GM18951 (cell line): ENCODE data around the gene SND1.

Source experiments
- POLR2A ChIP-seq: IDR thresholded peaks from 4 replicates; pipeline ENCODE4 v1.6.1; 2011; ENCODE audit warnings: mild to moderate bottlenecking; ENCODE audit not compliant: insufficient read length, insufficient read depth; ENCODE audit errors: extremely low read depth
- in situ Hi-C: fragments of 300-500 bp; cut with MboI; formaldehyde crosslinking; loops from one replicate; pipeline ENCODE4 v1.12.0; 2022; ENCODE audit warnings: low sequenced_read_pairs, mixed read lengths, inconsistent platforms; ENCODE audit not compliant: unreplicated experiment

SND1 gene

DNA sequence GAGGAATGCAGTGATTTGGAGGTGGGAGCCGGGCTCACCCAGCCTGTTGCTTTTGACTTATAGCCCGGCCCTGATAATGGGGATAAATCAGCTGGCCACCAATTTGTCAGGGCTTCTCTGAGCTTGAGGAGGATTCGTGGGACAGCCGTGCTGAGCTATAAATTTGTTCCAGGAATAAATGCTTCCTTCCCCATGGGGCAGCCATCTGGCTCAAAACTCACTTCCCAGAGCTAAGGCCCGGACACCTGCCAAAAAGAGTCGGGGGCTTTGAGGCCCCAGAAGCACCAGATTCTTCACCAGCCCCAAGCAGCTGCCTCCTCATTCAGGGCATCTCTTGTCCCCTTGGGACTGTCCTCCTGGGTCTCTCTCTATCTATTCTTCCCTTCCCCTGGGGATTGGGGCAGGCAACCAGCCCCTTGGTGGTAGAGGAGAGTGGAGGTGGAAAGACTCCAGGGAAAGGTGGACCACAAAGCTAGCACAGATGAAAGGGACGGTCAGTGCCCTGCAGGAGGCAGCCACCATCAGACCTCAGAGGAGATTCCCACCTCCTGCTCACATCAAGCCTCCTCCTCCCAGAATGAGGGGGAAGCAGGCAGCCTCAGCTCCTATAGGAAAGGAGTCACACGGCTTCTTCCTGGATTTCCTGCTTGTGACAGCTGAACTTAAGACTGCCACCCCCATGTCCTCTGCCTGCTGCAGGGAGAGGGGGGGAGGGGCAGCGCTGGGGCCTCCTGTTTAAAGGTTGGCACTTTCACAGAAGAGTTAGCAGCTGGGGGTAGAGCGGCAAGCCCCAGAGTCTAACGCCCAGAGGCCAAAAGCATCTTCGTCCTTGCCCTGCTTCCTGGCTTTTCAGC, 423.5 kb downstream of the SND1 start:
- TF ChIP-seq POLR2A = no peak
- in situ Hi-C loops = no loop called here

DNA sequence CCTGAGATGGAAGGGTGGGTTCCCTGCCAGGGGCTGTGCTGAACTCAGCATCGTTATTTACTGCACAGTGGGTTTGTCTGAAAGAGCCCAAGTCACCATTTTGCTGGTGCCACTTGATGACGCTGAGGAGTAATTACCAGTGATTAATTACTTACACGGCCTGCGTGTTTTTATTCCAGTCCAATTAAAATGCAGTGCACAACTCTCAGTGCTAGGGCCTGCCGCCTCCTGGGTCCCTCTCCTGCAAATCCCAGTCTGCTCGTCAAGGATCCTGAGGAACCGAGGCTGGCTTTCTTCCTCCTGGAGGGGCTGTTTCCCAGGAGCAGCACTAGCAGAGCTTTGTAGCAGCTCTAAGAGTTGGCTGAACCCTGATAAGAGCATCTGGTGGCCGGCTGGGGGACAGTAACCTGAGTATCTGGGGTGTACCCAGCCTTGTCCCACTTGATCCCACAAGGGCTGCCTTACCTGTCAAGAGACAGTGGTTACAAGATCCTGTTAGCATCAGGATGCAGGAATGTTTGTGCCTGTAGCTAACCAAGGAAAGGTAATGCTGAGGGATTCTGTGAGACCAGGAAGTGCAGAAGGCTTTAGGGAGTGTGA, 424.3 kb downstream of the SND1 start:
- in situ Hi-C loops = no loop called here

DNA sequence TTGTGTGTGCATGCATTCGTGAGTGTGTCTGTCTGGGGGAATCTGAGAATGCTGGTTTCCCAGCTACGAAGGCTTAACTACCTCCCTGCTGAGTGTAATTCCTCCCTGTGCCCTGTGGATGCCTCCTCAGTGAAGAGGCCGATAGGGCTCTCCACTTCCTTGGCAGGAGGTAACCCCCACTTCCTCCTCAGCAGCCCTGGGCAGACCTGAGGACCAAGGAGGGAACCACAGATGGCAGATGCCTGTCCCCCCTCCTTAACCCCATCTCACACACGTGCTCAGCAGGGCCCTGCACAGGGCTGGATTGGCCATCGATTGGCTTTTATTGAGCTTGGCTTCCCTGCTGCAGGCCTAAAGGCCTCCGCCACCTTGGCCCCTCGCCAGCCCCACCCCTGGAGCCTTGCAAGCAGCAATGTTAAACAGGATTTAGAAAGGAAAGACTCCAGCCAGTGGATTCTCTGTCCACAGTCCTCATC, 424.8 kb downstream of the SND1 start:
- in situ Hi-C loops = no loop called here
- TF ChIP-seq POLR2A = no peak

More for the DNA sequence above, 424.3 kb downstream of the SND1 start:
- TF ChIP-seq POLR2A = no peak

DNA sequence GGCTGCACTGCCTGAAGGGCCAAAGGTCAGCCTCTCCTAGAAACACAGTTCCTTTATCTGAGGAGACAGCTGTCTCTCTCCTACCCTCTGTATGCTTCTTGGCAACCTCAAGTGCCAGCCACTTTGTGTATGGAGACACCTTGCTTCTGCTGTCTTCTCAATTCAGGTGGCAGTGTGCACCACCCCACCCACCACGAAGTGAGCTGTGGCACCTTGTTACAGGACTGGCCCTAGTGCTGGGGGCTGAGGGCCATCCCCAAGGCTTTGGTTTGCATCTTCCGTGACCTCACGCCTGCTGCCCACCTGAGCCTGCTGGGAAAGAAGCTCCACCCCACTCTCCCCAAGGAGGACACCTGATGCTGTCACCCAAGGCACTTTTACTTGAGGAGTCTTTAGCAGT, 426.3 kb downstream of the SND1 start:
- TF ChIP-seq POLR2A = no peak
- in situ Hi-C loops = no loop called here

DNA sequence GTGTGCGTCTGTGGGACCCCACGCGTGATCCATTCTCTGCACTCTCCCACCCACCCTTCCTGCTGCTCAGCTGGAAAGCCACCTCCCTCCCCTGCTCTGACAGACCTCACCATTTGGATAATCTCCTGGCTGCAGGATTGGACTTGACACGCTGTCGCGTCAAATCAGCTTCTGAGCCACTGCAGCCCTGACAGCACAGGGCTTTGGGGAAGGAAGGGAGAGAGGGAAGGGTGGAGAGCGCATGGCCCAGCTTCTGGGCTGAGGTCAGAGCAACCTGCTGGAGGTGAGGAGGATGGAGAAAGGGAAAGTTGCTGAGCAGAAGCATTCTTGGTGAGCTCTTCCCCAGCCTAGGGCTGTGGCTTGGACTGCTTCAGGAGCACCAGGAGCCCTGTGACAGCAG, 428.2 kb downstream of the SND1 start:
- in situ Hi-C loops = no loop called here
- TF ChIP-seq POLR2A = no peak

DNA sequence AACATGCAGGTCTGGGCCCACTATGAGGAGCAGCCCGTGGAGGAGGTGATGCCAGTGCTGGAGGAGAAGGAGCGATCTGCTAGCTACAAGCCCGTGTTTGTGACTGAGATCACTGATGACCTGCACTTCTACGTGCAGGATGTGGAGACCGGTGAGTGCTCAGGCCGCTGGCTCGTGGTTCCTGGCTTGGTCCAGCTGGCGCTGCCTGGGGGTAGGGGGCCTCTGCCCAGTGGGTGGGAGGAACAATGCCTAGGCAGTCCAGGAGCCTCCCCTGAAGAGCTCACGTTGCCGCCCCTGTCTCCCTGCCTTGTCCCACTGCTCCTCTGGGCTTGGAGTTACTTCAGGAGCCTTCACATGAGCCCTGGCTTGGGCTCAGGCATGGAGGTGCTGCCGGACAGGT, 429.4 kb downstream of the SND1 start:
- in situ Hi-C loops = no loop called here

DNA sequence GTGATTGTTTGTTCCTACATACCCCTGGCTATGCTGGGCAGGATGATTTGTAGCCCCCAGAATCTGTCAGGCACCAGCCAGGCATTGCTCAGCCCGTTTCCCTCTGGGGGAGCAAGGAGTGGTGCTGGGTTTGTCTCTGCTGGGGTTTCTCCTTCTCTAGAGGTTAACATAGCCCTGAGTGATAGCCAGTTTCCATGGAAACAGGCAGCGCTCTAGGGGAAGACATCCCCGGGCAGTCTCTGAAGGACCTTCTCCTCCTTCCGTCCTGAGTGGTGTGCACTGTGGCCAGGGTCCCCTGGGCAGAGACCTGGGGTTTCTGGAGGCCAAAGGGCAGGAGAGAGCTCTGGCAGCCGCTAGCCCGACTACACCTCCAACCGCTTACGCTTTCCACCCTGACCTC, 429.8 kb downstream of the SND1 start:
- TF ChIP-seq POLR2A = no peak
- in situ Hi-C loops = no loop called here

More for the DNA sequence above, 429.4 kb downstream of the SND1 start:
- TF ChIP-seq POLR2A = no peak

DNA sequence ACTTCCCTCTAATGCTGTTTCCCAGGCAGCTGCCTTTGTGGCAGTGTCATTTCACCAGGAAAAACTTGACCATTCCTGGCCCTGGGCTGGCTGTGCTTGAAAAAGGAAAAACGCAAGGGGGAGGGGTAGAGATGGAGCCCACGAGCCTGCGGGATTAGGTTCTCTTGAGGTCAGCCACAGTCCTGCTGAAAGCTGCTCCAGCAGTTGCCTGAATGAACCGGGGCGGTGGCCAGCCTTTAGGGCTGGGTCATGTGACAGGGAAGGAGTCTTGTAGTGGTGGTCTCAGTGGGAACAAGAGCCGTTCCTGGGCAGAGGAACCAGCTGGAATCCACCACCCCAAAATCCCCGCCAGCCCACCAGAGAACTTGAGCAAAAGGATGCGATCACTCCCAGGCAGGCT, 430.4 kb downstream of the SND1 start:
- in situ Hi-C loops = no loop called here
- TF ChIP-seq POLR2A = no peak

DNA sequence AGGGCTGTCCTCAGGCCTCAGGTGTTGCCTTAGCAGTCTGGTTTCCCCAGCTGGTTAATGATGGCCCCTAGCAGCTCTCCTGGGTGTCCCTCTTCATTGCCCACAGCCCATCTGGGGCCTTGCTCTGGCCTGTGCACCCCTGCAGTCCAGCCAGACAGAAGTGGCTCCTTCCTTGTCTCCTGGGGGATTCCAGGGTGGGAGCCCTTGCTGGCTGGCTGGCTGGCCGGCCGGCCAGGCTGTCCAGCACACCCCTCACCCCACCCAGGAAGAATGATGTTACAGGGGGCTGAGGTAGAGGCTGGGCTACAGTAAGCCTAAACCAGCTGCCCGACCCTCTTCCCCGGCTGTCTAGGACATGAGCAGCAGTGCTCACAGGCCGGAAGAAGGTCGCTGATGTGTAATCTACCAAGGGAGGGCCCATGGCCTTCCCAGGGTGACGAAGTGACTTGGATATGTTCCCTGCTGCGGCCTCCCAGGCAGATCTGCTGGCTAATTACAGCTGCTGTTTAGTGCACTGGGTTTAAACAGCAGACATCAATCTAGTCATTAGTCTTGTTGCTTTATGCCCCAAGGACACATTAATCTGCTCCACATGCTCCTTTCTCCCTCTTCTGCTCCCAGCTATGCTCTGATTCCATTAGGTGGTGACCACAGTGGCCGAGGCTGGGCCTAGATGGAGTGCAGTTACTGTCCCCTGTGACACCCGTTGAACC, 433.1 kb downstream of the SND1 start:
- in situ Hi-C loops = no loop called here
- TF ChIP-seq POLR2A = no peak

DNA sequence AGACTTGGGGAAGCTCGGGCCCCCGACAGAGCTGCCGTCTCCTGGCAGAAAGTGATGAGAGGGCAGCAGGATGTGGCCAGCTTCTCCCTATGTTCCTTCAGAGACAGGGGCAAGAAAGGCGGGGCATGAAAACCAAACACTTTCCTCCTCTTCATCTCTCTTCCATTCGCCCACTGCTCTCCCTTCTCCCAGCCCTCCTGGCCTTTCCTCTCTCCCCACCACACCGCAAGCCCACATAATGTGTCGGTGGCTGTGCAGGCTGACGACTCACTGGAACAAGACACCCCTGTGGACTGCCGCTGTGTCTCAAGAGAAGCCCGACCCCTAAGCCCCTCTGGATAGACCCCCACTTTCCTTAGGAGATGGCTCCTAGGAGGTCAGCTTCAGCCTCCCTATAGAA, 438.5 kb downstream of the SND1 start:
- TF ChIP-seq POLR2A = no peak
- in situ Hi-C loops = no loop called here

DNA sequence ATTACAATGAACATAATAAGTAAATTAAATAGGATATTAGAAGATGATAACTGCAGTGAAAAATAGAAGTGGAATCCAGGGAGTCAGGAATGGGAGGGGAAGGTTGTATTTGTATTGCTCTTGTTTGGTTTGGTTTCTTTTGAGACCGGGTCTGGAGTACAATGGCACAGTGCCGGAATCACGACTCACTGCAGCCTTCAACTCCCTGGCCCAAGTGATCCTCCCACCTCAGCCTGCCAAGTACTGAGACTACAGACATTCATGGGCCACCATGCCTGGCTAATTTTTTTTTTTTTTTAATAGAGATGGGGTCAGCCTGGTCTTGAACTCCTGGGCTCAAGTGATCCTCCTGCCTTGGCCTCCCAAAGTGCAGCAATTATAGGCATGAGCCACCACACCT, 439.1 kb downstream of the SND1 start:
- no peak for TF ChIP-seq POLR2A
- in situ Hi-C loops = no loop called here

DNA sequence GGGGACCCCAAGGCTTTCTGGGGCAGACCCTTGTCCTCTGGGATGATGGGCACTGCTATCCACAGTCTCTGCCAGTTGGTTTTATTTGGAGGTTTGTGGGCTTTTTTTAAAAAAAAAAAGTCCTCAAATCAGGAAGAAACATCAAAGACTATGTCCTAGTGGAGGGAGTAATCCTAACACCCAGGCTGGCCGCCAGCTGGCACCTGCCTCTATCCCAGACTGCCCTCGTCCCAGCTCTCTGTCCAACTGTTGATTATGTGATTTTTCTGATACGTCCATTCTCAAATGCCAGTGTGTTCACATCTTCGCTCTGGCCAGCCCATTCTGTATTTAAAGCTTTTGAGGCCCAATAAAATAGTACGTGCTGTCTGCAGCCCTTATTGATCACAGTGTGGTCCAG, 440.2 kb downstream of the SND1 start:
- no peak for TF ChIP-seq POLR2A
- in situ Hi-C loops = no loop called here
